22Rv1 (cell line): ENCODE measurements around the gene SDK1.

Experiments used
- H3K27ac ChIP-seq: fragments of 450-650 bp; 2 replicates; pipeline ENCODE4 v1.5.1; 2017
- ZFX ChIP-seq: fragments of 450-650 bp; IDR thresholded peaks from 2 replicates; pipeline ENCODE4 v1.6.1; 2017; ENCODE audit warnings: antibody characterized with exemption, borderline replicate concordance
- TF ChIP-seq, protein P1 (sequence below): fragments of 450-650 bp; IDR thresholded peaks from 2 replicates; pipeline ENCODE4 v1.5.1; 2017; ENCODE audit warnings: mild to moderate bottlenecking

SDK1 gene

DNA sequence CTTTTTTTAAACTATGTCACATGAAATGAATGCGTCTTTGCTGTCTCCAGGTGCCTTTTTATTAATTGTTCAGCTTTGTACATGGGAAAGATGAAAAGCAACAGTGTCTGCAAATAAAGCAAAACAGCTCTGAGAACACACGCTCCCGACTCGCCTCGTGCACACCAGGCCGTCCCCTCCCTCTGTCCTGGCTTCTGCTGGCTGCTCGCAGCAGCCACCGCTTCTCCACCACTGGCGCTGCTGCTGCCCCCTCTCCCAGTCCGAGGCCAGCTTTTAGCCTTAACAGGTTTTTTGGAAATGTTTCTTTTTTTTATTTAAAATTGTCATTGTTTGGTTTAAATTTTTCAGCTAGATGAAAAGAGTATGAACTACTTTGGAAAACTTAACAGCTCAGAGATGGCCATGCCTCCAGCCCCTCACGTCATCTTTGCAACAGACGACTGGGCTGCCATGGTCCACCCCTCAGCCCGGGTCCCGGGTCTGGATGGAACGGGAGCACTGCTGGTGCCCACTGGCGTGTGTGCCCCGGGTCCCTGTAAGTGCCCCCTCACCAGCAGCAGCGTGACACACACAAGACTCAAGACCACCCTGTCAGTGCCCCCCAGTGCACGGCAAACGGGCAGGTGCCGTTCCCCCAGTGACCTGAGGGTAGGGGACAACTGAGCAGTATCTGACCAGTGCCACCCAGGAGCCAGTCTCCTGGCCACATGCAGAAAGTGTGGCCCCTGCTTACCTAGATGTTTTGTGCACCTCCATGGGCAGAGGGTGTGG is 965.4 kb downstream of the SDK1 start:
- TF ChIP-seq, protein P1, sequence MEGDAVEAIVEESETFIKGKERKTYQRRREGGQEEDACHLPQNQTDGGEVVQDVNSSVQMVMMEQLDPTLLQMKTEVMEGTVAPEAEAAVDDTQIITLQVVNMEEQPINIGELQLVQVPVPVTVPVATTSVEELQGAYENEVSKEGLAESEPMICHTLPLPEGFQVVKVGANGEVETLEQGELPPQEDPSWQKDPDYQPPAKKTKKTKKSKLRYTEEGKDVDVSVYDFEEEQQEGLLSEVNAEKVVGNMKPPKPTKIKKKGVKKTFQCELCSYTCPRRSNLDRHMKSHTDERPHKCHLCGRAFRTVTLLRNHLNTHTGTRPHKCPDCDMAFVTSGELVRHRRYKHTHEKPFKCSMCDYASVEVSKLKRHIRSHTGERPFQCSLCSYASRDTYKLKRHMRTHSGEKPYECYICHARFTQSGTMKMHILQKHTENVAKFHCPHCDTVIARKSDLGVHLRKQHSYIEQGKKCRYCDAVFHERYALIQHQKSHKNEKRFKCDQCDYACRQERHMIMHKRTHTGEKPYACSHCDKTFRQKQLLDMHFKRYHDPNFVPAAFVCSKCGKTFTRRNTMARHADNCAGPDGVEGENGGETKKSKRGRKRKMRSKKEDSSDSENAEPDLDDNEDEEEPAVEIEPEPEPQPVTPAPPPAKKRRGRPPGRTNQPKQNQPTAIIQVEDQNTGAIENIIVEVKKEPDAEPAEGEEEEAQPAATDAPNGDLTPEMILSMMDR: no peak
- no peak for TF ChIP-seq ZFX
- H3K27ac ChIP-seq: no peak overlapping the region

- no peak overlapping the region for H3K27ac ChIP-seq
- TF ChIP-seq ZFX: no peak
- TF ChIP-seq, protein P1: no peak
These were observed 966.4 kb downstream of the SDK1 start for GRCh38 chr7:4267341-4268039.

DNA sequence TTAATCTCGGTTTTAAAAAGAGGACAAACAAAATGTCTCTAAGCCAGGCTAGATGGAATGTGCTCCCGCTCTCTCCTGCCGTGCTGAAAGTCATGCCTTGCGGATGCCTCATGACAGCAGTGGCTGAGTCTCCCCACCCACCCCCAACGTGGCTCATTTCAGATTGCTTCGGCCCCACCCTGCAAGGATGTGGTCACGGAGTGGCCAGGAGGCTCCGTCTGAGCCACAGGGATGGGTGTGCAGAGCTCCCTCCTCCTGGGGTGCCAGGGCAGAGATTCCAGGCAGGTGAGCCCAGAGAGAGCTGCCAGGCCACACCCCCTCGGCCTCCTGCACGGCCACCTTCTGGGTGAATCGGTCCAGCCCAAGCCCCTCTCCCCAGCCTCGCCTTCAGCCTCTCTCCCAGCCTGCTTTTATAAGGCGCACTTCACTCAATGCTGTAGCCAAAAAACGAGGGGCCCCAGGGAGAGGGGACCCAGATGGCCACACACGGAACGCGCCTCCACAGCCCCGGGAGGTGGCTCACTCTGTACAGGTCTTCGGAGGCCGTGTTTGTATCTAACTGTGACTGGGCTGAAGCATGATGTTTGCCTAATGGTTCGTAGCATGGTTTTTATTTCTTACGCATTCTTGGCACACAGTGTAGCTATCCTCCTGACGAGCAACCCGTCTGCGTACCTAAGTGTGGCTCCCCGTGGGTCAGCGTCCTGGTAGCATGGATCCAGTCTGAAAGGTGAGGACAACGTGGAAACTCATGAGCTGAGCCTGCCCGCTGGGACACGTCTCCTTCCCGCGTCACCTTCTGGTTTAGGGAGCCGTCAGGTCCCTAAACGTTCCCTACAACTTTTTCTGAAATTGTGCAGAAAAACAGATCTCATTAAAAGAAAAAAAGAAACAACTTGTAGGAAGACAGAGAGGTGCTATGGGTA is 967.3 kb downstream of the SDK1 start:
- H3K27ac ChIP-seq: no peak overlapping the region
- TF ChIP-seq, protein P1: no peak

GRCh38 chr7:4269086-4269485 is 968.0 kb downstream of the SDK1 start:
- TF ChIP-seq ZFX: no peak
- TF ChIP-seq, protein P1: no peak

DNA sequence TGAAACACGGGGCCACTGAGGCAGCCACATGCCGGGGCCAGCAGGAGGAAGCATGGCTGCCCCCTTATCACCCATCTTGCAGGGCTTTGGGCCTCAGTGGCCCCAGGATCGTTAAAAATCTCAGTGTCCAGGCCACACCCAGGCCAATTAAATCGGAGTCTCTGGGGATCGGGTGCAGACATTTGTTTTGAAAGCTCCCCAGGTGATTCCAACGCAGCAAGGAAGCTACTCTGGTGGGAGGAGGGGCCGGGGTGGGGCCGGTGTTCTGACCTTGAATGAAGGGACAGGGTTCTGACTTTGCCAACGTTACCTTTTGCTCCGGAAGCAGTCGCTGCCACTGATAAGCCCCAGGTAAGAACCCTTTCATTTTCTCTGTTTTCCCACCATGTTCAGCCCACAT is 968.7 kb downstream of the SDK1 start:
- no peak overlapping the region for H3K27ac ChIP-seq
- TF ChIP-seq, protein P1: no peak
- no peak for TF ChIP-seq ZFX

More at GRCh38 chr7:4269086-4269485, 968.0 kb downstream of the SDK1 start:
- no peak overlapping the region for H3K27ac ChIP-seq

DNA sequence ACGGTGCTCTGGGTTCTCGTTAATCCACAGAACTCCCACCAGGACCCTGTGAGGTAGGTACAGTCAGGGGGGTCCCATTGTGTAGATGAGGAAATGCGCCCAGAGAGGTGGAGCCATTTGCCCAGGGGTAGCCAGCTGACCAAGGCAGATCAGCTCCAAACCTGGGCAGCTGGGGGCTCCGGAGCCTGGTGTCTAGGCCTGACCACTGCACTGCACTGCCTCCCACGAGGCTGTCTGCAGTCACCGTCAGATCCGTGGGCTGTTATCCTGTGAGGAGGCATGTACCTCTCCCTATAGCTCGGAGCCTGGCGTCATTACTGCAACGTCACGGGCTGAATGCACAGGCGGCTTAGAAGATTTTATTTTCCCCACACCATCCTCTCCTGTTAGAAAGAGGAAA is 969.2 kb downstream of the SDK1 start:
- no peak overlapping the region for H3K27ac ChIP-seq
- no peak for TF ChIP-seq ZFX
- TF ChIP-seq, protein P1: no peak
